NK-92 treated with Interleukin-12 subunit alpha and Interleukin-12 subunit beta, amount 100 ng/mL, for 24 hours (cell line): ENCODE data around the gene FEM1C.
"Not testable (repeated sequence)": the region's sequence is repeated elsewhere in the genome, so short reads cannot be mapped to it uniquely, and the experiment has no call there.

Experiments
- DNase-seq: peaks from one replicate; lab custom pipeline; 2025; lab: John Stamatoyannopoulos, UW

Gene FEM1C

GRCh38 chr5:115520191-115520590 lies 24.4 kb downstream of the FEM1C start:
- no peak for DNase-seq

- no peak for DNase-seq
These were observed 28.2 kb downstream of the FEM1C start for GRCh38 chr5:115516372-115516771.

- no peak for DNase-seq
These were observed 30.4 kb downstream of the FEM1C start for GRCh38 chr5:115514220-115514619.

- no peak for DNase-seq
These were observed 32.9 kb downstream of the FEM1C start for GRCh38 chr5:115511632-115512031.

GRCh38 chr5:115510145-115510645 lies 34.4 kb downstream of the FEM1C start:
- no peak for DNase-seq

GRCh38 chr5:115509547-115509946 lies 35.0 kb downstream of the FEM1C start:
- no peak for DNase-seq

- DNase-seq, result no peak
These were observed 36.9 kb downstream of the FEM1C start for GRCh38 chr5:115507681-115508080.

- no peak for DNase-seq
These were observed 41.2 kb downstream of the FEM1C start for GRCh38 chr5:115503420-115503819.

- no peak for DNase-seq
These were observed 42.9 kb downstream of the FEM1C start for GRCh38 chr5:115501464-115502210.

- DNase-seq, result no peak
These were observed 44.4 kb downstream of the FEM1C start for GRCh38 chr5:115500225-115500624.

GRCh38 chr5:115496936-115497576 lies 47.5 kb downstream of the FEM1C start:
- no peak for DNase-seq

GRCh38 chr5:115494570-115495289 lies 49.8 kb downstream of the FEM1C start:
- no peak for DNase-seq

GRCh38 chr5:115490596-115490995 lies 54.0 kb downstream of the FEM1C start:
- no peak for DNase-seq

GRCh38 chr5:115489733-115490132 lies 54.8 kb downstream of the FEM1C start:
- no peak for DNase-seq

- DNase-seq, result no peak
These were observed 56.8 kb downstream of the FEM1C start for GRCh38 chr5:115487756-115488155.

- DNase-seq, result no peak
These were observed 57.4 kb downstream of the FEM1C start for GRCh38 chr5:115487168-115487567.

- DNase-seq, result no peak
These were observed 57.8 kb downstream of the FEM1C start for GRCh38 chr5:115486728-115487127.

- no peak for DNase-seq
These were observed 60.2 kb downstream of the FEM1C start for GRCh38 chr5:115484368-115484767.

- no peak for DNase-seq
These were observed 63.7 kb downstream of the FEM1C start for GRCh38 chr5:115480900-115481299.

GRCh38 chr5:115480271-115480670 lies 64.3 kb downstream of the FEM1C start:
- DNase-seq, result no peak

- not testable (repeated sequence) for DNase-seq
These were observed 65.3 kb downstream of the FEM1C start for GRCh38 chr5:115479166-115479873.

- DNase-seq, result no peak
These were observed 66.3 kb downstream of the FEM1C start for GRCh38 chr5:115478281-115478680.
